Stimulated activated CD8-positive, alpha-beta memory T cell treated with anti-CD3 and anti-CD28 coated beads, Interleukin-2, amount 100 ng/mL, for 48 hours (primary cell): ENCODE data around the gene AXIN2.

Source experiments
- DNase-seq, 2 donors: peaks; one replicate each; pipeline ENCODE4 v3.0.0-alpha.2; 2020; ENCODE audit warnings: low read depth in 2 of 2

The AXIN2 gene

GRCh38 chr17:65553646-65554552, 7.5 kb downstream of the AXIN2 start:
- no peak for DNase-seq

DNA sequence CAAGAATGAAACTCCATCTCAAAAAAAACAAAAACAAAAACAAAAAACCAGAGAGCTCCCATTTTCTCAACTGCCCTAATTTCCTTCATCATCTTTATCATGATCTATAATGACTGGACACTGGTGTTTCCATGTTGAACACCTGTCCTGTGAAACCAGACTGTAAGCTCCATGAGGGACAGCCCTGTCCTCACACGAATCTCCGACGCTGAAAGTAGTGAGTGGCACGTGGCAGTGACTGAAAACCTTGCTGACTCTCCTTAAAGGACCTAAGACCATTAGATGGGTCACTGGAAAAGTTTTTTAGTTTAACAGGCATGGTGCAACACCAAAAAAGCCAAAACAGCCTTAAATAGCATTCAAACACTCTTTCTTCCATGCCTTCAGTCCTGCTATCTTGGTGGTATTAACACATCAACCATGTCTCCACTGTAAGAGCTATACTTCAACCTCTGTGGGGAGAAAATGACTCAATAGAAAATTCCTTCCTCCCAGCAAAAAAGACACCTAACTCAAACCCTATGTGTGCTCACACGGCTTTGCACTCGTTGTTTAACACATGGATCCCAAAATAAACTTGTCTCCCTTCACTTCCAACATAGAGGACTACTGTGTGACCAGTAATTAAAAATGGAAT, 8.3 kb downstream of the AXIN2 start:
- no peak for DNase-seq

- DNase-seq = no peak
These were observed 9.2 kb downstream of the AXIN2 start for GRCh38 chr17:65552214-65552613.

DNA sequence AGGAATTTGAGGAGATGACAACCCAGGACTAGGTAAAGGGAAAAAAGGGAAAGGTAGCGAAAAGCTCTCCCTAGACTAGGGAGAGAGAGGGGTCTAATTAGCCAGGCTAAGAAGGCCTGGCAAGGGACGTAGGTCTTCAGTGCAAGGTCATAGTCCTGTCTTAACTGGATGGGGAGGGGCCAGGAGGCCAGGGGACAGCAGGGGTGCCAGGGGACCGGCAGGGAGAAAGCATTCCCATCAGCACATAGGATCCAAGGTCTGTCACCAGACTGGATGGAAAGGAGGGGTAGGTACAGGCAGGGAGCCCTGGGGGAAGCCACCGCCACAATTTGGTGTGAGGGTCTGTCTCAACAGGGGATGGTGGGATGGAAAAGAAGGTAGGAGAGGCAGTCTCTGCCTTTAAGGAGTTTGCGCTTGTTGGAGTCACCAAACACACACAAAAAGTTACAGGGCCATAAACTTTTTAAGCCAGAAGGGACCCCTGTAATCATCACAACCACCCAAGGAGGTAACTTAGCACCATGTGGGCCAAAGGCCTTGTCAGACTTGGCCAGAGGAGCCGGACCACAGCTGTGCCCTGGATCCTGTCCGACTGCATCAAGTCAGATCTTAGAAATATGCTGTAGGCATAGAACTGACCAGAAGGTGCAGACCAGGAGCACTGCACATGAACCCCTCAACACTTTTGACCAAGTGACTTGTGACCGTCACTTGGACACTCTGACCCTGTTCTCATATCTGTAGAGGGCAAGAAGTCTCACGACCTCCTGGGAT, 10.0 kb downstream of the AXIN2 start:
- DNase-seq = no peak

DNA sequence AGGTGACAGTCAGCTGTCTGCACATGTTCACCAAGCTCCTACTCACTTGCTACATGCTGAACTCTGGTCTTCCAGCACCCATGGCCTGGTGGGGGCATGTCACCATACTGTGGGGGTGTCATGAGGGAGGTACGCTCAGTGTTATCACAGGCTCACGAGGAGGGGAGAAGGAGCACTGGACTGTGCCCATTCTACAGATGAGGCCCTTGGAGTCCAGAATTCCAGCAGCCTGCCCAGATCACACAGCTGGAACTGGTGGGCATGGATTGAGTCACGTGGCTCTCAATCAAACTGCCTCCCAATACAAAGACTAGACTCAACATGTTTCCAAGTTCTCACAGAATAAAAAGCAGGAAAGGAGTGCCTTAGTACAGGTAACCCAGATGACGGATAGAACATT, 10.7 kb downstream of the AXIN2 start:
- no peak for DNase-seq

- DNase-seq = no peak
These were observed 11.3 kb downstream of the AXIN2 start for GRCh38 chr17:65550075-65550662.

- no peak for DNase-seq
These were observed 13.0 kb downstream of the AXIN2 start for GRCh38 chr17:65548269-65548969.

DNA sequence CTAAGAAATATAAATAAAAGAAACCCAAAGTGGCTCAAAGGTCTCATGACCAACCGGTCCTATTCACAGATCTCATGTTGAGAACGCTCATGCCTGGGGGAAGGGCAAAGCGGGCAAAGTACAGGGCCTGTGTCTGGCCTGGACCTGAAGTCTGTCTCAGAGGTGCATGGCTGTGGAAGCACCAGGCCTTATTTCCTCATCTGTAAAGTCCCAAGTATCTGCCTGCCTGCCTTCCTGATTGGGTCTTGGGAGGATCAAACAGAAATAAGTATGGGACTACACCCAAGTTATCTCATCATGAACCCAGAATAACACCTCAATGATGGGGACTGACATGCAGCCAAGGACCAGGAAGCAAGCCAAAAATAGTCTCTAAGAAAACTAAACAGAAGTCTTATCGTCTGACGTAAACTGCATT, 14.2 kb downstream of the AXIN2 start:
- no peak for DNase-seq

- no peak for DNase-seq
These were observed 14.9 kb downstream of the AXIN2 start for GRCh38 chr17:65546579-65546978.

DNA sequence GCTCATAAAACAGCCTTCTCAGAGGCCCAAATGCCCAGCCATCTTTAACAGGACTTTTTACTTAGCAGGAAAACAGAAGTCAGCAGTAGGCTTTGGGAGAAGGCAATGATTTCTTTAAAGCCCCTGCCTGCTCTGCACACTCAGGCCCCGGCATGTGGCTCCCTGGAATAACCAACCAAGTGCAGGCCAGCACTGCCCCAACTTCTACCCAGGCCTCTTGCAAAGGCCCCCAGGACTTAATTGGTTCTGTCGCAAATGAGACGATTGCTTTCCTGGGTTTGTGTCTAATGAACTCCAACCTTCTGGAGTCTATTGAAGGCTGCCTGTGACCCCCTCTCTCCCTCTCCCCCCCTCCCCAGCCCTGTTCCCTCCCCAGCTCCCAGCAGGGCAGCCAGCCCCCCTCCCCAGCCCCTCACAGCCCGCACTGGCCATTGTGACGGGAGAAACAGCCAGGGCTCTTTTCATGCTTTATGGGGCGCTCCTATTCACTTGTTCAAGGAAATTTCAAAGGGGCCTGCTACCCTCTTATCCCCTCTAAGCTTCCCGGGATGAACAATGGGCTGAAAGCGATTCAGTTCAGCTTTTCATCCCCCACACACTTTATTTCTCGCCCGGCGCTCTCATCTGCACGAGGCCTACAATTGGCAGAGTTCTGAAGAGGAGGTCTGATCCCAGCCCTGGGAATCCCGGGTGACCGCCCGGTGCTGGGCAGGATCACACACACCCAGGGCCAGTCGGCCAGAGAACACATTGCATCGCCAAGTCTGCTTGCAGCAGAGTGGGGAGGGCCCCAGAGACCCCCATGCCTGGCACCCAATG, 15.5 kb downstream of the AXIN2 start:
- no peak for DNase-seq

- DNase-seq = no peak
These were observed 16.8 kb downstream of the AXIN2 start for GRCh38 chr17:65544672-65545071.

GRCh38 chr17:65542610-65543009, 18.8 kb downstream of the AXIN2 start:
- no peak for DNase-seq

DNA sequence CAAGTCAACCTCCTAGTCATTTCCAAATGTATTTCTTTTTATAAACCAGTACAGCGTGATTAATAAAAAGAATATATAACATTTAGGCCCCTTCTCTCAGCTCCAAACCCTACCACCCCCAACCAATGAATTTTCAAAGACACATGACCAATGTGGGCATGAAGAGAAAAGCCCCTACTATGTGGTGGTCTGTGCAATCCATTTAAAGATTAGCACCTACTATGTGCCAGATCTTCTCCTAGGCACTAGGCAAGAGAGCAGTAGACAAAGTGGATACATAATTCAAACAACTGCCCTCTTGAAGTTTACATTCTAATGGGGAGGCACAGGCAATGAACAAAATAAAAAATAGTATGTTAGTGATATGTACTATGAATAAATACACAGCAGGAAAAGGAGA, 19.4 kb downstream of the AXIN2 start:
- DNase-seq = no peak

GRCh38 chr17:65541453-65541852, 20.0 kb downstream of the AXIN2 start:
- DNase-seq = no peak

DNA sequence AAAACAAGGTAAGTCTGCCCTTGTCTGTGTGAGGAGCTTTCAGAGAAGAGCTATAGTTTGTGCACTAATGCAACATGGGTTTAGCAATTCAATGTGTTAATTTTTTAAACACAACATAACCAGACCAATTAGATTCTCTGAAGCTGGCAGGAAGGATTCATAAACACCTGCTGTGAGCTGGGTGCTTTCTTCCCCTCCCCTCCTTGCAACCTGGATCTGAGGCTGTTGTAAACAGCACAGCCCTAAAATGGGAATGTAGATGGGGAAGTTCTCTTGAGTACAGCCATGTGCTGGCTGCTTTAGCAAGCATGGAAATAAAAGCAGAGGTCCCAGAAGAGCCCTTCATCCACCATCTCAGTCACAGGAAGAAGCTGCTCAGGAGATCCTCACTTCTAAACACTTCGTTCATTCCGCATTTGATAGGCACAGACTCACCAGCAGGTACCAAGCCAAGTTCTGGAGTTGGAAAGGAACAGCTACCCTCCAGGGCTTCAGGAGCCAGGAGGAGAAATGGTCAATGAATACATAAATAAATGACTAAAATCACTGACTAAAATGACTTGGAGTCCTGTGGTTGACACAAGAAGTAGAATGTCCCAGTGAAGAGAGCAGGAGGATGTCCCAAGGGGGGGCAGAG, 21.7 kb downstream of the AXIN2 start:
- DNase-seq = no peak

- no peak for DNase-seq
These were observed 22.5 kb downstream of the AXIN2 start for GRCh38 chr17:65538675-65539529.

- DNase-seq = no peak
These were observed 23.4 kb downstream of the AXIN2 start for GRCh38 chr17:65537845-65538674.

- no peak for DNase-seq
These were observed 24.1 kb downstream of the AXIN2 start for GRCh38 chr17:65537343-65537844.
